ENCODE results near the gene COG1. TPM values are rescaled to one million over a fixed set of nuclear protein-coding genes. Genes with fewer than 3 reads are reported as not detected.

COG1 gene
- total RNA-seq, 1 donor from 2014 or later: 35.8 TPM

GRCh38 chr17:73234736-73235135 lies 41.9 kb downstream of the COG1 start:
- Mint-ChIP-seq H3K36me3 (ENCODE audit: low read depth) (peaks cover 4% of the 10 kb centered on the region), H3K4me1 (peaks cover 38% of the 10 kb centered on the region), H3K9me3 (no peaks in the 10 kb centered on the region), H3K27ac (ENCODE audit: unreplicated experiment) (no peak overlapping the region), H3K27me3 (ENCODE audit: low read depth) (no peaks in the 10 kb centered on the region), H3K4me3 (peak overlapping the region; percentile 99)
- TF ChIP-seq CTCF (conservative IDR thresholded peaks at IDR 0.05): no peak
- DNase-seq (ENCODE audit: low read depth, low spot score): no peak

- no peak overlapping the region for H3K4me3 Mint-ChIP-seq
- H3K27me3 Mint-ChIP-seq (ENCODE audit: low read depth): no peaks in the 10 kb centered on the region
- H3K27ac Mint-ChIP-seq (ENCODE audit: unreplicated experiment): no peak overlapping the region
- H3K9me3 Mint-ChIP-seq: no peaks in the 10 kb centered on the region
- H3K4me1 Mint-ChIP-seq: peaks cover 25% of the 10 kb centered on the region
- H3K36me3 Mint-ChIP-seq (ENCODE audit: low read depth): peaks cover 7% of the 10 kb centered on the region
- DNase-seq (ENCODE audit: low read depth, low spot score): no peak
- TF ChIP-seq CTCF (conservative IDR thresholded peaks at IDR 0.05): no peak
Observed at GRCh38 chr17:73237714-73238113, 44.9 kb downstream of the COG1 start.

- Mint-ChIP-seq H3K27ac (ENCODE audit: unreplicated experiment) (no peak overlapping the region), H3K4me3 (no peak overlapping the region), H3K36me3 (ENCODE audit: low read depth) (peaks cover 8% of the 10 kb centered on the region), H3K27me3 (ENCODE audit: low read depth) (no peaks in the 10 kb centered on the region), H3K4me1 (peaks cover 13% of the 10 kb centered on the region), H3K9me3 (no peaks in the 10 kb centered on the region)
- no peak for TF ChIP-seq CTCF (conservative IDR thresholded peaks at IDR 0.05)
- no peak for DNase-seq (ENCODE audit: low read depth, low spot score)
Observed at GRCh38 chr17:73240561-73240960, 47.7 kb downstream of the COG1 start.

- Mint-ChIP-seq H3K4me1 (no peaks in the 10 kb centered on the region), H3K9me3 (no peaks in the 10 kb centered on the region), H3K27me3 (ENCODE audit: low read depth) (peaks cover 4% of the 10 kb centered on the region), H3K27ac (ENCODE audit: unreplicated experiment) (no peak overlapping the region), H3K36me3 (ENCODE audit: low read depth) (peaks cover 6% of the 10 kb centered on the region), H3K4me3 (no peak overlapping the region)
- no peak for TF ChIP-seq CTCF (conservative IDR thresholded peaks at IDR 0.05)
- DNase-seq (ENCODE audit: low read depth, low spot score): no peak
Observed at GRCh38 chr17:73247726-73248125, 54.9 kb downstream of the COG1 start.

- Mint-ChIP-seq H3K9me3 (no peaks in the 10 kb centered on the region), H3K36me3 (ENCODE audit: low read depth) (peaks cover 5% of the 10 kb centered on the region), H3K27ac (ENCODE audit: unreplicated experiment) (no peak overlapping the region)
Observed at GRCh38 chr17:73248532-73248931, 55.7 kb downstream of the COG1 start.

More at GRCh38 chr17:73248532-73248931, 55.7 kb downstream of the COG1 start:
- Mint-ChIP-seq H3K4me3 (no peak overlapping the region), H3K27me3 (ENCODE audit: low read depth) (peaks cover 4% of the 10 kb centered on the region), H3K4me1 (no peaks in the 10 kb centered on the region)
- no peak for DNase-seq (ENCODE audit: low read depth, low spot score)
- TF ChIP-seq CTCF (conservative IDR thresholded peaks at IDR 0.05): no peak
